Measurements from ENCODE around the gene KIAA0513.

GRCh38 chr16:85129876-85130704 lies 102.5 kb downstream of the KIAA0513 start:
- TF ChIP-seq CTCF (IDR thresholded peaks at IDR 0.05; ENCODE audit: borderline replicate concordance, extremely low read depth, low read length, poor library complexity, severe bottlenecking) (no peak), EZH2 (IDR thresholded peaks at IDR 0.05; ENCODE audit: borderline replicate concordance, low read depth, low read length, severe bottlenecking) (no peak)

All from DND-41 (cell line).